ENCODE data around the gene GNB5. TPM values are rescaled to one million over a fixed set of nuclear protein-coding genes. Genes with fewer than 3 reads are reported as not detected.

Gene GNB5
- total RNA-seq, 1 experiment from 2014 or later: 58.7 TPM

DNA sequence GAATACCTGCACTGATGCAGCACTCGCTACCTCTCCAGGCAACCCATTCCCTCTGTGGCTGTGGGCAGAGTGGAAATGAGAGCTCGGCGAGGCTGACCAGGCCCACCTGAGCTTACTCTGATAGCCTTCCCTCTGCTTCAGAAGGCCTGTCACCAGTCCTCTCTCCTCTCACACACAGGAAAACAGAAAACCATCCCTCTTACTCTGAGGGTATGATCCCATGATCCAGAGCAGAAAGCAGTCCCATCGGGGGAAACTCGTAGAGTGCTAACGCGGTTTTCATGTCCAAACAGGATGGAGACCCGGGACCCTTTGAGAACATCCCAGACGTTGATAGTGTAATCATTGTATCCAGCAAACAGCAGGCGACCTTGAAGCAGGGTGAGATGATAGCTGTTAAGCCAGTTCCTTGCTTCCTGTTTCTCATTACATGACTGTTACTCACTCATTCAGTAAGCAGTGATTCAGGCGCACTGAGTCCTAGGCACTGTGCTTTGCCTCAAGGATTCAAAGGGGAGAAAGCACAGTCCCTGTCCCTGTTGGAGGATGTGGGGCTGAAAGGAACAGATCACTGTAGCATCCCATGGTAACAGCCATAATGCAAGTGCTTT lies 66.8 kb downstream of the GNB5 start:
- H3K9me3 ChIP-seq (ENCODE audit: control insufficient read depth, insufficient read depth, low read depth, low read length): no peaks in the 10 kb centered on the region
- in situ Hi-C loops (cut with HindIII; ENCODE audit: low pct_unique_long_range_greater_than_20kb, low sequenced_read_pairs) (no loop called here), intact Hi-C loops (cut with micrococcal nuclease; ENCODE audit: unreplicated experiment) (no loop called here)
- DNase-seq (ENCODE audit: low read depth, low spot score) (peak; percentile 60), ATAC-seq (peak; percentile 78)
- TF ChIP-seq, protein P1, sequence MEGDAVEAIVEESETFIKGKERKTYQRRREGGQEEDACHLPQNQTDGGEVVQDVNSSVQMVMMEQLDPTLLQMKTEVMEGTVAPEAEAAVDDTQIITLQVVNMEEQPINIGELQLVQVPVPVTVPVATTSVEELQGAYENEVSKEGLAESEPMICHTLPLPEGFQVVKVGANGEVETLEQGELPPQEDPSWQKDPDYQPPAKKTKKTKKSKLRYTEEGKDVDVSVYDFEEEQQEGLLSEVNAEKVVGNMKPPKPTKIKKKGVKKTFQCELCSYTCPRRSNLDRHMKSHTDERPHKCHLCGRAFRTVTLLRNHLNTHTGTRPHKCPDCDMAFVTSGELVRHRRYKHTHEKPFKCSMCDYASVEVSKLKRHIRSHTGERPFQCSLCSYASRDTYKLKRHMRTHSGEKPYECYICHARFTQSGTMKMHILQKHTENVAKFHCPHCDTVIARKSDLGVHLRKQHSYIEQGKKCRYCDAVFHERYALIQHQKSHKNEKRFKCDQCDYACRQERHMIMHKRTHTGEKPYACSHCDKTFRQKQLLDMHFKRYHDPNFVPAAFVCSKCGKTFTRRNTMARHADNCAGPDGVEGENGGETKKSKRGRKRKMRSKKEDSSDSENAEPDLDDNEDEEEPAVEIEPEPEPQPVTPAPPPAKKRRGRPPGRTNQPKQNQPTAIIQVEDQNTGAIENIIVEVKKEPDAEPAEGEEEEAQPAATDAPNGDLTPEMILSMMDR (IDR thresholded peaks at IDR 0.05): no peak
- TF ChIP-seq, protein P2, sequence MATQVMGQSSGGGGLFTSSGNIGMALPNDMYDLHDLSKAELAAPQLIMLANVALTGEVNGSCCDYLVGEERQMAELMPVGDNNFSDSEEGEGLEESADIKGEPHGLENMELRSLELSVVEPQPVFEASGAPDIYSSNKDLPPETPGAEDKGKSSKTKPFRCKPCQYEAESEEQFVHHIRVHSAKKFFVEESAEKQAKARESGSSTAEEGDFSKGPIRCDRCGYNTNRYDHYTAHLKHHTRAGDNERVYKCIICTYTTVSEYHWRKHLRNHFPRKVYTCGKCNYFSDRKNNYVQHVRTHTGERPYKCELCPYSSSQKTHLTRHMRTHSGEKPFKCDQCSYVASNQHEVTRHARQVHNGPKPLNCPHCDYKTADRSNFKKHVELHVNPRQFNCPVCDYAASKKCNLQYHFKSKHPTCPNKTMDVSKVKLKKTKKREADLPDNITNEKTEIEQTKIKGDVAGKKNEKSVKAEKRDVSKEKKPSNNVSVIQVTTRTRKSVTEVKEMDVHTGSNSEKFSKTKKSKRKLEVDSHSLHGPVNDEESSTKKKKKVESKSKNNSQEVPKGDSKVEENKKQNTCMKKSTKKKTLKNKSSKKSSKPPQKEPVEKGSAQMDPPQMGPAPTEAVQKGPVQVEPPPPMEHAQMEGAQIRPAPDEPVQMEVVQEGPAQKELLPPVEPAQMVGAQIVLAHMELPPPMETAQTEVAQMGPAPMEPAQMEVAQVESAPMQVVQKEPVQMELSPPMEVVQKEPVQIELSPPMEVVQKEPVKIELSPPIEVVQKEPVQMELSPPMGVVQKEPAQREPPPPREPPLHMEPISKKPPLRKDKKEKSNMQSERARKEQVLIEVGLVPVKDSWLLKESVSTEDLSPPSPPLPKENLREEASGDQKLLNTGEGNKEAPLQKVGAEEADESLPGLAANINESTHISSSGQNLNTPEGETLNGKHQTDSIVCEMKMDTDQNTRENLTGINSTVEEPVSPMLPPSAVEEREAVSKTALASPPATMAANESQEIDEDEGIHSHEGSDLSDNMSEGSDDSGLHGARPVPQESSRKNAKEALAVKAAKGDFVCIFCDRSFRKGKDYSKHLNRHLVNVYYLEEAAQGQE (IDR thresholded peaks at IDR 0.05; ENCODE audit: insufficient read depth in 1 of 2, low read depth in 2 of 2, low read length in 1 of 2): no peak
- no peak for TF ChIP-seq SIN3A (IDR thresholded peaks at IDR 0.05; ENCODE audit: borderline replicate concordance, insufficient read depth, low read depth, low read length)
- TF ChIP-seq TCF7L2 (IDR thresholded peaks at IDR 0.05; ENCODE audit: low read depth, low read length): no peak
- no peak for TF ChIP-seq POLR2AphosphoS5 (IDR thresholded peaks at IDR 0.05; ENCODE audit: low read depth, low read length)
- CTCF ChIA-PET: no interaction called here
- no peaks in the 10 kb centered on the region for H3K27me3 ChIP-seq (ENCODE audit: control insufficient read depth, insufficient read depth, low read length)
- no peaks in the 10 kb centered on the region for H3K36me3 ChIP-seq (ENCODE audit: control insufficient read depth, insufficient read depth, low read length)
- no peak overlapping the region for H3K27ac ChIP-seq (ENCODE audit: low read length)
- no peak overlapping the region for H3K4me3 ChIP-seq (ENCODE audit: low read depth in 2 of 2, low read length in 2 of 2)
- POLR2A ChIA-PET: no interaction called here
- no TSS peak for BruUV-seq (replicated peaks)
- H3K4me1 ChIP-seq (ENCODE audit: control insufficient read depth, insufficient read depth, low read length): no peaks in the 10 kb centered on the region

GRCh38 chr15:52121896-52122295 lies 69.3 kb downstream of the GNB5 start:
- intact Hi-C loops (cut with micrococcal nuclease; ENCODE audit: unreplicated experiment) (no loop called here), in situ Hi-C loops (cut with HindIII; ENCODE audit: low pct_unique_long_range_greater_than_20kb, low sequenced_read_pairs) (no loop called here)
- ChIA-PET CTCF (no interaction called here), POLR2A (no interaction called here)
- Histone ChIP-seq H3K4me3 (ENCODE audit: low read depth in 2 of 2, low read length in 2 of 2) (no peak overlapping the region), H3K27me3 (ENCODE audit: control insufficient read depth, insufficient read depth, low read length) (no peaks in the 10 kb centered on the region), H3K36me3 (ENCODE audit: control insufficient read depth, insufficient read depth, low read length) (no peaks in the 10 kb centered on the region), H3K4me1 (ENCODE audit: control insufficient read depth, insufficient read depth, low read length) (no peaks in the 10 kb centered on the region), H3K27ac (ENCODE audit: low read length) (no peak overlapping the region), H3K9me3 (ENCODE audit: control insufficient read depth, insufficient read depth, low read depth, low read length) (no peaks in the 10 kb centered on the region)
- DNase-seq (ENCODE audit: low read depth, low spot score) (no peak), ATAC-seq (no peak)
- no TSS peak for BruUV-seq (replicated peaks)
- TF ChIP-seq, protein P1 (IDR thresholded peaks at IDR 0.05): no peak
- TF ChIP-seq, protein P2 (IDR thresholded peaks at IDR 0.05; ENCODE audit: insufficient read depth in 1 of 2, low read depth in 2 of 2, low read length in 1 of 2): no peak
- no peak for TF ChIP-seq TCF7L2 (IDR thresholded peaks at IDR 0.05; ENCODE audit: low read depth, low read length)
- no peak for TF ChIP-seq SIN3A (IDR thresholded peaks at IDR 0.05; ENCODE audit: borderline replicate concordance, insufficient read depth, low read depth, low read length)
- TF ChIP-seq POLR2AphosphoS5 (IDR thresholded peaks at IDR 0.05; ENCODE audit: low read depth, low read length): no peak

Measured in Panc1 (cell line).